WI38 (cell line): Measurements from ENCODE around the gene TSC22D1.
"Not testable (repeated sequence)": the region's sequence is repeated elsewhere in the genome, so short reads cannot be mapped to it uniquely, and the experiment has no call there.

ENCODE experiments used
- H3K4me3 ChIP-seq: 2 replicates; pipeline ENCODE4 v1.5.1; 2011; ENCODE audit warnings: low read depth, mild to moderate bottlenecking, control low read depth, low read length
- CTCF ChIP-seq: IDR thresholded peaks from 2 replicates; pipeline ENCODE4 v1.5.1; 2012; ENCODE audit warnings: low read depth, mild to moderate bottlenecking, control low read depth, low read length

TSC22D1 gene

GRCh38 chr13:44609137-44609536 lies 33.0 kb upstream of the TSC22D1 start:
- H3K4me3 ChIP-seq, result no peak overlapping the region
- TF ChIP-seq CTCF, result no peak

DNA sequence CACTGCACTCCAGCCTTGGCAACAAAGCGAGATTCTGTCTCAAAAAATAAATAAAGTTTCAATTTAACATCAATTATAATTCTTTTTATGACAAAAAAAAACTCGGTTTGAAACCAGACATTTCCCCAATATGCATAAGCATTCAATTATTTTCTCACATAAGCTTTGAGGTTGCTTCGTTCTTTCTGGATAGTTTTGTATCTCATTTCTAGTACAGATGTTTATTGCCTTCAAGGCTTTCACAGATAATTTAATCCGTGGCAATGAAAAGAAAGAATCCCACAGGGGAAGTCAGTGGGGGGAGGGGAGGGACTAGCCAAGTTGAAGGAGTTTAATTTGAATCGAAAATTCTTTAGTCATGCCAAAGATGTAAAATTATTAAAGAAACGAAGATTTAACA lies 29.6 kb upstream of the TSC22D1 start:
- H3K4me3 ChIP-seq, result no peak overlapping the region
- TF ChIP-seq CTCF, result no peak

DNA sequence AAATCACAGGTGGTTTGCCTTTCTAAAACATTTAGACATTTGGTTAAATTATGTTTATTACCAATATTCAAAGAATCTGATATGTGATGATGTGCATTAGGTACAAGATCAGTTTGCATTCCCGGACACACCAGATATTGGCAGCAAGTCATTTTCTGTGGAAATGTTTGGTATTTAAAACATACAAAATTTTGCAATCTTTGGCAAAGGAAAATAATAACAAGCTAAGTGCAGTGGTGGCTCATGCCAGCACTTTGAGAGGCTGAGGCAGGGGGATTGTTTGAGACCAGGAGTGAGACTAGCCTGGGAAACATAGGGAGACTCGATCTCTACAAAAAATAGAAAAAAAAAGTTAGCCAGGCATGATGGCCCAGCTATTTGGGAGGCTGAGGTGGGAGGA lies 29.1 kb upstream of the TSC22D1 start:
- no peak for TF ChIP-seq CTCF
- no peak overlapping the region for H3K4me3 ChIP-seq

DNA sequence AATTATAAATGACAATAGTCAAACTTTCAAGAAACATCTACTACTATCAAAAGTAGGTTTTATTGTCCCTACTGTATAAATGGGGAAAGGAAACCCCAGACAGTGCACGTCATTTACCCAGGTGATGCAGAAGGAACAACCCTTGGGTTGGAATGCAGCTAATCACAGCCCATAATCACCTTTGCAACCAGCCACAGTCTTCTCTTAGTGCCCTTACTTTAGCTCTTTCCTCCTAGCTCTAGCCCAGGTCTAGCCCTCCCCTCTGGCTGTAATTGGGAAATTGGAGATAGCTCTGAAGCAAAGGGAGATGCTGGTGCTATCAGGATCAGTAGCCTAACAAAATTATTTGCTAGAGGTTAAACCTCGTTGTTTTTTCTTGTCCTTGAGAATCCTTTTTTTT lies 25.5 kb upstream of the TSC22D1 start:
- TF ChIP-seq CTCF, result no peak
- no peak overlapping the region for H3K4me3 ChIP-seq

GRCh38 chr13:44593861-44594592 lies 17.9 kb upstream of the TSC22D1 start:
- H3K4me3 ChIP-seq, result not testable (repeated sequence)

GRCh38 chr13:44592216-44592847 lies 16.2 kb upstream of the TSC22D1 start:
- no peak for TF ChIP-seq CTCF
- no peak overlapping the region for H3K4me3 ChIP-seq

DNA sequence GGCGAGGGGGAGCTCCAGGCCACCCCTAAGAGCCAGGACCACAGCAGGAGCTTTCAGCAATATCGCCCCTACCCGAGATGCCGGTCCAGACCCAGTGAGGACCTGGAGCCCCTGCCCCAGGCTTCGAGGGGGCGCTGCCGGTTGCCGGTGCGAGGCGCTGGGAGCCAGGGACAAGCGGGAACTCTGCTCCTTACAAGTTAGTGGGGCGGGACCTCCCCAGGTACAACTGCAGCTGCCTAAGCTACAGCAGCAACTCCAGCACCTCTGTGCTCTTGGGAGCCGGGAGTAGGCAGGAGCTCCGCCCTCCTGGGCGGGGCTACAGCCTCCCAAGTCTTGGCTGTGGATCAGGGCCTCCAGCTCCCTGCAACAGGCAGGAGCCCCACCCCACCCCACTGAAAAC lies 15.2 kb upstream of the TSC22D1 start:
- no peak overlapping the region for H3K4me3 ChIP-seq
- TF ChIP-seq CTCF, result no peak

- no peak for TF ChIP-seq CTCF
Observed at GRCh38 chr13:44583137-44583536, 7.0 kb upstream of the TSC22D1 start.

More at GRCh38 chr13:44583137-44583536, 7.0 kb upstream of the TSC22D1 start:
- no peak overlapping the region for H3K4me3 ChIP-seq
